ENCODE data around the gene TSACC.
A peak's percentile ranks its signal among the peaks of the same experiment; 100 is the strongest.

The TSACC gene

DNA sequence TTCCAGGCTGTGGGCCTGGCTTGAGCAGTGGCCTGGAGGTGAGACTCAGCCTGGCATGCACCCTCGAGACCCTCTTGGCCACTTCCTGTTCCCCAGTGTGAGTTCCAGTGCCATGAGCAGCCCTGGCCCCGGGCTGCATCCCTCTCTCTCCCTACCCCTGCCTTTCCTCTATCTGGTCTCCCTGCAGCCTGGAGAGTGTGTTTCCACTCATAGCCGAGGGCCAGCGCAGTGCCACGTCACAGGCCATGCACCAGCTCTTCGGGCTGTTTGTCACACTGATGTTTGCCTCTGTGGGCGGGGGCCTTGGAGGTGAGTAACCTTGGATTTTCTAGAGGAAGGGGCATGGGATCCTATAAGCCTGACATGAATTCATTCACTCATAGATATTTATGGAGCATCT, 44.2 kb downstream of the TSACC start:
- TF ChIP-seq ZNF565 (CRISPR knock-in tag; conservative IDR thresholded peaks at IDR 0.05; ENCODE audit: low read depth) = no peak
- no peak for TF ChIP-seq ZFP3 (CRISPR knock-in tag; IDR thresholded peaks at IDR 0.05)
- no peak for TF ChIP-seq GLIS3 (CRISPR knock-in tag; IDR thresholded peaks at IDR 0.05)
- no peak for TF ChIP-seq PPARA (CRISPR knock-in tag; IDR thresholded peaks at IDR 0.05; ENCODE audit: borderline replicate concordance)
- TF ChIP-seq, protein P1, sequence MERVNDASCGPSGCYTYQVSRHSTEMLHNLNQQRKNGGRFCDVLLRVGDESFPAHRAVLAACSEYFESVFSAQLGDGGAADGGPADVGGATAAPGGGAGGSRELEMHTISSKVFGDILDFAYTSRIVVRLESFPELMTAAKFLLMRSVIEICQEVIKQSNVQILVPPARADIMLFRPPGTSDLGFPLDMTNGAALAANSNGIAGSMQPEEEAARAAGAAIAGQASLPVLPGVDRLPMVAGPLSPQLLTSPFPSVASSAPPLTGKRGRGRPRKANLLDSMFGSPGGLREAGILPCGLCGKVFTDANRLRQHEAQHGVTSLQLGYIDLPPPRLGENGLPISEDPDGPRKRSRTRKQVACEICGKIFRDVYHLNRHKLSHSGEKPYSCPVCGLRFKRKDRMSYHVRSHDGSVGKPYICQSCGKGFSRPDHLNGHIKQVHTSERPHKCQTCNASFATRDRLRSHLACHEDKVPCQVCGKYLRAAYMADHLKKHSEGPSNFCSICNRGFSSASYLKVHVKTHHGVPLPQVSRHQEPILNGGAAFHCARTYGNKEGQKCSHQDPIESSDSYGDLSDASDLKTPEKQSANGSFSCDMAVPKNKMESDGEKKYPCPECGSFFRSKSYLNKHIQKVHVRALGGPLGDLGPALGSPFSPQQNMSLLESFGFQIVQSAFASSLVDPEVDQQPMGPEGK (CRISPR knock-in tag; IDR thresholded peaks at IDR 0.05; ENCODE audit: borderline replicate concordance) = no peak
- TF ChIP-seq RARB (CRISPR knock-in tag; IDR thresholded peaks at IDR 0.05) = no peak
- TF ChIP-seq ARNTL (CRISPR knock-in tag; IDR thresholded peaks at IDR 0.05; ENCODE audit: borderline replicate concordance, low read depth) = no peak
- TF ChIP-seq, protein P2, sequence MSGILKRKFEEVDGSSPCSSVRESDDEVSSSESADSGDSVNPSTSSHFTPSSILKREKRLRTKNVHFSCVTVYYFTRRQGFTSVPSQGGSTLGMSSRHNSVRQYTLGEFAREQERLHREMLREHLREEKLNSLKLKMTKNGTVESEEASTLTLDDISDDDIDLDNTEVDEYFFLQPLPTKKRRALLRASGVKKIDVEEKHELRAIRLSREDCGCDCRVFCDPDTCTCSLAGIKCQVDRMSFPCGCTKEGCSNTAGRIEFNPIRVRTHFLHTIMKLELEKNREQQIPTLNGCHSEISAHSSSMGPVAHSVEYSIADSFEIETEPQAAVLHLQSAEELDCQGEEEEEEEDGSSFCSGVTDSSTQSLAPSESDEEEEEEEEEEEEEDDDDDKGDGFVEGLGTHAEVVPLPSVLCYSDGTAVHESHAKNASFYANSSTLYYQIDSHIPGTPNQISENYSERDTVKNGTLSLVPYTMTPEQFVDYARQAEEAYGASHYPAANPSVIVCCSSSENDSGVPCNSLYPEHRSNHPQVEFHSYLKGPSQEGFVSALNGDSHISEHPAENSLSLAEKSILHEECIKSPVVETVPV (CRISPR knock-in tag; IDR thresholded peaks at IDR 0.05) = no peak
- TF ChIP-seq SNAI2 (CRISPR knock-in tag; IDR thresholded peaks at IDR 0.05) = no peak
- TF ChIP-seq ZFP30 (CRISPR knock-in tag; IDR thresholded peaks at IDR 0.05) = no peak
- TF ChIP-seq ZNF8 (CRISPR knock-in tag; IDR thresholded peaks at IDR 0.05) = no peak
- ATAC-seq = no peak

- TF ChIP-seq ZFP30 (CRISPR knock-in tag; IDR thresholded peaks at IDR 0.05) = no peak
- TF ChIP-seq RARB (CRISPR knock-in tag; IDR thresholded peaks at IDR 0.05) = no peak
- peak; percentile 85 for TF ChIP-seq ZNF70 (CRISPR knock-in tag; IDR thresholded peaks at IDR 0.05)
- ATAC-seq = peak; percentile 95
These were observed 44.7 kb downstream of the TSACC start for GRCh38 chr1:156383023-156383422.

GRCh38 chr1:156384007-156384406, 45.7 kb downstream of the TSACC start:
- no peak for ATAC-seq
- no peak for TF ChIP-seq POU6F1 (CRISPR knock-in tag; IDR thresholded peaks at IDR 0.05; ENCODE audit: borderline replicate concordance, low read depth)
- no peak for TF ChIP-seq BACH2 (CRISPR knock-in tag; IDR thresholded peaks at IDR 0.05; ENCODE audit: borderline replicate concordance)
- TF ChIP-seq ISL1 (CRISPR knock-in tag; IDR thresholded peaks at IDR 0.05) = no peak
- no peak for TF ChIP-seq ZNF565 (CRISPR knock-in tag; conservative IDR thresholded peaks at IDR 0.05; ENCODE audit: low read depth)
- no peak for TF ChIP-seq OSR1 (CRISPR knock-in tag; IDR thresholded peaks at IDR 0.05)
- TF ChIP-seq RARB (CRISPR knock-in tag; IDR thresholded peaks at IDR 0.05) = no peak
- TF ChIP-seq PPARA (CRISPR knock-in tag; IDR thresholded peaks at IDR 0.05; ENCODE audit: borderline replicate concordance) = no peak
- TF ChIP-seq TCF4 (CRISPR knock-in tag; IDR thresholded peaks at IDR 0.05; ENCODE audit: borderline replicate concordance) = no peak
- TF ChIP-seq, protein P1 (CRISPR knock-in tag; IDR thresholded peaks at IDR 0.05; ENCODE audit: borderline replicate concordance) = no peak
- no peak for TF ChIP-seq ZNF8 (CRISPR knock-in tag; IDR thresholded peaks at IDR 0.05)

GRCh38 chr1:156384658-156385057, 46.3 kb downstream of the TSACC start:
- no peak for ATAC-seq
- TF ChIP-seq, protein P2 (CRISPR knock-in tag; IDR thresholded peaks at IDR 0.05) = no peak
- TF ChIP-seq ISL1 (CRISPR knock-in tag; IDR thresholded peaks at IDR 0.05) (no peak), ZNF70 (CRISPR knock-in tag; IDR thresholded peaks at IDR 0.05) (no peak)

DNA sequence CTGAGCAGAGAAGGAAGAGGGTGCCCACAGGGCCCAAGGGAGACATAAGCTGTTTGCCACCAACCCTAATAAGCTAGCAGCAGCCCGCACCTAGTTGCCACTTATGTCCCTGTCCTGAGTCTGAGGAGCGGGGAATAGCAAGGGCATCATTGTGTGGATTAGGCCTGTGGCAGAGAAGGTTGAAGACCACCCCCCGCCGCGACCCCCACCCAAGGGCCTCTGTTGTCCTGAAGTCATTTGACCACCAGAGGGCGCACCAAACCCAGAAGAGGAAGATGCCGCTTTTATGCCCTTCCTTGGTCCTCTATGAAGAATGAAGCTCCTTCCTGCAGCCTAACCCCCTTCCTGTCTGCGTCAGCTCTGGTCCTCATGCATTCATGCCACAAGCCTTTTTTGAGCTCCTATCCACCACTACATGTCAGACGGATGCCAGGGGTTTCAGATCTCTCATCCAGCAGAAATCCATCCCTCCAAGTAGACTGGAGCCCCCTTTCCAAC, 47.3 kb downstream of the TSACC start:
- peak; percentile 72 for ATAC-seq
- TF ChIP-seq ZFP3 (CRISPR knock-in tag; IDR thresholded peaks at IDR 0.05) (no peak), RARB (CRISPR knock-in tag; IDR thresholded peaks at IDR 0.05) (no peak), ZC3H10 (CRISPR knock-in tag; IDR thresholded peaks at IDR 0.05) (no peak), SNAI2 (CRISPR knock-in tag; IDR thresholded peaks at IDR 0.05) (no peak), BACH2 (CRISPR knock-in tag; IDR thresholded peaks at IDR 0.05; ENCODE audit: borderline replicate concordance) (no peak), ZNF8 (CRISPR knock-in tag; IDR thresholded peaks at IDR 0.05) (no peak), ESRRG (CRISPR knock-in tag; IDR thresholded peaks at IDR 0.05) (no peak), ISL1 (CRISPR knock-in tag; IDR thresholded peaks at IDR 0.05) (no peak)
- TF ChIP-seq, protein P1 (CRISPR knock-in tag; IDR thresholded peaks at IDR 0.05; ENCODE audit: borderline replicate concordance) = no peak
- TF ChIP-seq, protein P3, sequence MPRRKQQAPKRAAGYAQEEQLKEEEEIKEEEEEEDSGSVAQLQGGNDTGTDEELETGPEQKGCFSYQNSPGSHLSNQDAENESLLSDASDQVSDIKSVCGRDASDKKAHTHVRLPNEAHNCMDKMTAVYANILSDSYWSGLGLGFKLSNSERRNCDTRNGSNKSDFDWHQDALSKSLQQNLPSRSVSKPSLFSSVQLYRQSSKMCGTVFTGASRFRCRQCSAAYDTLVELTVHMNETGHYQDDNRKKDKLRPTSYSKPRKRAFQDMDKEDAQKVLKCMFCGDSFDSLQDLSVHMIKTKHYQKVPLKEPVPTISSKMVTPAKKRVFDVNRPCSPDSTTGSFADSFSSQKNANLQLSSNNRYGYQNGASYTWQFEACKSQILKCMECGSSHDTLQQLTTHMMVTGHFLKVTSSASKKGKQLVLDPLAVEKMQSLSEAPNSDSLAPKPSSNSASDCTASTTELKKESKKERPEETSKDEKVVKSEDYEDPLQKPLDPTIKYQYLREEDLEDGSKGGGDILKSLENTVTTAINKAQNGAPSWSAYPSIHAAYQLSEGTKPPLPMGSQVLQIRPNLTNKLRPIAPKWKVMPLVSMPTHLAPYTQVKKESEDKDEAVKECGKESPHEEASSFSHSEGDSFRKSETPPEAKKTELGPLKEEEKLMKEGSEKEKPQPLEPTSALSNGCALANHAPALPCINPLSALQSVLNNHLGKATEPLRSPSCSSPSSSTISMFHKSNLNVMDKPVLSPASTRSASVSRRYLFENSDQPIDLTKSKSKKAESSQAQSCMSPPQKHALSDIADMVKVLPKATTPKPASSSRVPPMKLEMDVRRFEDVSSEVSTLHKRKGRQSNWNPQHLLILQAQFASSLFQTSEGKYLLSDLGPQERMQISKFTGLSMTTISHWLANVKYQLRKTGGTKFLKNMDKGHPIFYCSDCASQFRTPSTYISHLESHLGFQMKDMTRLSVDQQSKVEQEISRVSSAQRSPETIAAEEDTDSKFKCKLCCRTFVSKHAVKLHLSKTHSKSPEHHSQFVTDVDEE (CRISPR knock-in tag; IDR thresholded peaks at IDR 0.05) = no peak
